AG10803 (cell line): ENCODE results near the gene CA10.

Experiments used
- DNase-seq: peaks from one replicate; pipeline ENCODE4 v3.0.0; 2010; ENCODE audit warnings: low read depth
- H3K4me3 ChIP-seq: 2 replicates; pipeline ENCODE4 v1.5.1; 2011; ENCODE audit warnings: mild to moderate bottlenecking, low read length, control low read depth
- TF ChIP-seq, protein P1 (sequence below): conservative IDR thresholded peaks from 2 replicates; pipeline ENCODE4 v1.5.1; 2011; ENCODE audit warnings: mild to moderate bottlenecking, low read length, control low read depth, inconsistent platforms

CA10 gene

DNA sequence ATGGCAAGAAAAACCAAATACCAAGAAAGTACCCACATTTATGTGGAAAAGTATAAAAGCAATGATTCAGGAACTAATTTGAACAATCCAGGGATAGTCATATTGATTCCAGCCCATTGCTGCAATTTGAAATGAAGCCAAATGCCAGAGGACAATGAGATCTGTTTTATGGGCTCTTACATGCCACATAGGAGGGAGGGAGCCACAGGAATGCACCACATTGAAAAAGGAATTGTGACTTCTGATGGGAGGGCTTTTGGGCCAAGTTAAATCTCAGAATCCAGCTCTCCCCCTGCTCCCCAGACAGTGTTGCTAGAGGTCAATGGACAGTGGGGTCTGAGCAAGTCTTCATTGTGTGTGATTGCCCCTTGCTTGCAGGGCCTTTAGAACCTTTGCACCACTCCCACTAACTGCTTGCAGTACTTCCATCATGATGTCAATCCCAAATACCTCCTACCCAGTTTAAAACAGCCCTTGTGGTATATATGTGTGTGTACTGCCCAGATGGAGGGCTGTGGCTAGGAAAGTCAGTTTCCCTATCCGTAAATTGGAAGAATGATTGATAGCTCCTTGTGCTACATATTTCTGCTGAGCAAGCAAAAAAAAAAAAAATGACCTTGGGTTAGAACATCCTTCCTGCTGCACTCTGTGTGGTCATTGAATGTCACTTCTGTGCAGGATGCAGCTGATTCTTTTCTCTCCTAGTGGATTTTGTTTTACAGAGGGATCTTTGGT, 491.4 kb downstream of the CA10 start:
- no peak for DNase-seq
- H3K4me3 ChIP-seq = no peak overlapping the region
- TF ChIP-seq, protein P1, sequence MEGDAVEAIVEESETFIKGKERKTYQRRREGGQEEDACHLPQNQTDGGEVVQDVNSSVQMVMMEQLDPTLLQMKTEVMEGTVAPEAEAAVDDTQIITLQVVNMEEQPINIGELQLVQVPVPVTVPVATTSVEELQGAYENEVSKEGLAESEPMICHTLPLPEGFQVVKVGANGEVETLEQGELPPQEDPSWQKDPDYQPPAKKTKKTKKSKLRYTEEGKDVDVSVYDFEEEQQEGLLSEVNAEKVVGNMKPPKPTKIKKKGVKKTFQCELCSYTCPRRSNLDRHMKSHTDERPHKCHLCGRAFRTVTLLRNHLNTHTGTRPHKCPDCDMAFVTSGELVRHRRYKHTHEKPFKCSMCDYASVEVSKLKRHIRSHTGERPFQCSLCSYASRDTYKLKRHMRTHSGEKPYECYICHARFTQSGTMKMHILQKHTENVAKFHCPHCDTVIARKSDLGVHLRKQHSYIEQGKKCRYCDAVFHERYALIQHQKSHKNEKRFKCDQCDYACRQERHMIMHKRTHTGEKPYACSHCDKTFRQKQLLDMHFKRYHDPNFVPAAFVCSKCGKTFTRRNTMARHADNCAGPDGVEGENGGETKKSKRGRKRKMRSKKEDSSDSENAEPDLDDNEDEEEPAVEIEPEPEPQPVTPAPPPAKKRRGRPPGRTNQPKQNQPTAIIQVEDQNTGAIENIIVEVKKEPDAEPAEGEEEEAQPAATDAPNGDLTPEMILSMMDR = no peak

DNA sequence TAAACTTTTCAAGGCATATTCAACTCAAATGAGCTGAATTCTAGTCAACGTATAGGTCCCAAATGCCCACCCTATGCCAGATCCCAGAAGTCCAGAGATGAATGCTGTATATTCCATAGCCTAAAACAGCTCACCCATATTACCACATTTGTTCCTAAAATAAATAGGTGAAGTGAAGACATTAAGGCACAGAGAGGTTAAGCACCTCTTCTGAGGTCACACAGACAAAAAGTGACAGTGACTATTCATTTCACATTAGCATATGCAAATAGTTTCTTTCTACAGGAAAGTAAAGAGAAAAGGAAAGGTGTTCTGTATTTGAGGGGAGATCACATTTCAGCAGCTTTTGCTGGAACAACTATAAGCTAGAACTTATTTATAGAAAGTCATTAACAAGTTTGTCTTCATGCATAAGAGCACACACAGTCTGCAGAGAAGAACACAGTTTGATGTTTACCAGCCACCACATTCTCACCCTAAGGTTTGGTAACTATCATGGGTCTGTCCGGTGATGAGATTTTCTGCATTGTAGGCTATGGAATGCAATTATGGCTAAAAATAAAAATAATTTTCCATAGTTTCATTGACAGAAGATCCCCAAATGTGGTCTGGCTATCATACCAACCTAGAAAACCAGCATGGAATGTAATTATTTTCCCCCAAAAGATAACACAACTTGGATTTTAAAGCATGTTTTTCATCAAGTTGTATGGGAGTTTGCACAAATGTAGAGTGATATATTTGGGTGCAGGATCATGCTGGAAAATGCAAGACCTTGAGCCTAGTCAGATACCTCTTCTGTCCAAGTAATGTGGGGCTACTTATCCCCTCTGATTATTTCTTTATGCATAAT, 496.1 kb downstream of the CA10 start:
- no peak overlapping the region for H3K4me3 ChIP-seq
- TF ChIP-seq, protein P1 = no peak
- DNase-seq = no peak

DNA sequence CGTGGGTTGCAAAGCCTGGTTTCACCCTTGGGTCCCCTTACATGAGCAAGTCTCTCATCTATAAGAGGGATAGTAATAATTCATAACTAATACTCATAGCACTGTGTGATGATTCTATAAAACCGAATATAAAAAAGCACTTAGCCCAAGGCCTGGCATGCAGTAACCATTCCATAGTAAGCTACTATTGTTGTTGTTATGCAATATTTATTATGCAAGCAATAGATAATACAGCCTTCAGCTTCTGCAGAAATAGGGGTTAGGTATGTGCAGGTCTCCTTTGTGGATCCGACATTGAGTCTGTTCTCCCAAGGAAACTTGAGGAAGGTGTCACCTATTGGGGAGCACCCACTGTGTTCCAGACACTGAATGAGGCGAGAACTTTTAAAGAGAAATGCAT, 497.1 kb downstream of the CA10 start:
- no peak for DNase-seq
- TF ChIP-seq, protein P1 = no peak

DNA sequence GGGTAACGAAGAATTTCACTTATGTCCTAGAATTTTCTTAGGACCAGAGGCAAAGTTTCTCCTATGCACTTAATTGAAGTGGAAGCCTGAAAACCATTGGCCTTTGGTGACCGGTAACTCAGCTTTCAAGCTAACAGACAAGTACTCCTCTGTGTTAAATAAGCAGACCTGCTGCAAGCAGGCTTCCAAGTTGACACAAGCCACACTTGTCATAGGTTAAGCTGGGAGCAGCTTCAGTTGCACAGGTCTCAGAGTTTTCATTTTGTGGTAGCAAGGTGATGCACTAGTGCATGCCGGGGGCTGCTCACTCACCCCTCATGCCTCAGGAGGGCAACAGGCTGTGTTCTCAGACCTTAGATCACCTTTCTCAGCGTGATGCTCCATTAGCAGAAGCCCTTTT, 498.2 kb downstream of the CA10 start:
- H3K4me3 ChIP-seq = no peak overlapping the region
- DNase-seq = no peak
- TF ChIP-seq, protein P1 = no peak

More for the DNA sequence above, 497.1 kb downstream of the CA10 start:
- no peak overlapping the region for H3K4me3 ChIP-seq

DNA sequence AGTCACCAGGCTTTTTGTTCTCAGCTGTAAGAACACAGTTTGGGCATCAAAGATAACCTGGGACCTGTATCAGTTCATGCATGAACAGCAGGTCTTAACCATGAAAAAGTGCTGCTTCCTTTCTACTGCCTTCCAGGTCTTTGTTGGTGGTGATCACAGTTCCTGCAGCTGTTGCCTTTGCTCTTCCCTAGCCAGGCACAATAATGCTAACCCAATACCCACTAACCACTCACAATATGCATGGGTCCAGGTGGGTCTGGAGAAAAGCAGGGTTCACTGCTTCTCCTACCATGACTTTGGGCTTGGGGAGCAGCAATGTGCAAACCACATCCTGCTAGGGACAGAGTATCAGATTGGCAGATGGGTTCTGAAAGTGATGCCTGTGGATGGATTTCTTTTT, 501.3 kb downstream of the CA10 start:
- TF ChIP-seq, protein P1 = no peak
- no peak overlapping the region for H3K4me3 ChIP-seq
- DNase-seq = no peak

DNA sequence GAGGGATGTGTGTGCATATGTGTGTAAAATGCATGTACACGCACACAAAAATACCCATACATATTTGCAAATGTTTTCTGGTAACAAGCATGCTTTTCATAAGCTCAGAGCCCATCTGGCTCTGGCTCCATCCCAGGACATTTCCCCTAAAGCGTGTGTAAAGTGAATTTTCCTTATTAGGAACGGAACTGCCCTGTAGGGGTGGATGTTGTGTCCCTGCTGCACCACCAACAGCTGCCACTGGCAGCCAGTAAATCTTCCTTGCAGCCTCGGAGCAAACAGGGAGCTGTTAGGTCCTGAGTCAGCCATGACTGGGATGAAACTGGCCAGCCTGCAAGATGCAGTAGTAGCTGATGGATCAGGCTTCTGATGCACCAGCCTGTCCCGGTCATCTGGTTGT, 504.6 kb downstream of the CA10 start:
- DNase-seq = no peak
- no peak overlapping the region for H3K4me3 ChIP-seq
- TF ChIP-seq, protein P1 = no peak
